Activated CD4-positive, alpha-beta T cell treated with anti-CD3 and anti-CD28 coated beads, Interleukin-2, Interleukin-6, amounts not matched to agents 100 ng/mL and 50 ng/mL, durations not matched to agents 16 hours and 8 hours (primary cell): ENCODE results near the gene E2F6.

Source experiments
- DNase-seq: peaks from one replicate; pipeline ENCODE4 v3.0.0-alpha.2; 2020

Gene E2F6

DNA sequence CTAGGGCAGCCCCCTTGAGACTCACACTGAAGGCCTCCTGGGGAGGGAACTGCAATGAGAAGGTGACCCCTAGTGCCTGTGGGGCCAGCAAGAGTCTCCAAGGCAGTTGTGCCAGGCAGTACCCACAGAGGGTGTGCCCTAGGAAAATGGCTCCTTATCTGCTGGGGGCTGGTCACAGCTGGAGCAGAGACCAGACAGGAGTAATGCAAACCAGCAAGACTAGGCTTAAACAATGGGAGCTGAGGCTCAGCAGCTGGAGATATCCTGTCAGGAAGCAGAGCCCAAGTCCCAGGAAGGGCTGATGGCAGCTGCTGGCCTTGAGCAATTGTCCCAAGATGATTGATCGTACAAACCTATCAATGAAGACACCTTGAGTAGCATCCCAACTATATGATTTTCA is 26.8 kb upstream of the E2F6 start:
- no peak for DNase-seq

DNA sequence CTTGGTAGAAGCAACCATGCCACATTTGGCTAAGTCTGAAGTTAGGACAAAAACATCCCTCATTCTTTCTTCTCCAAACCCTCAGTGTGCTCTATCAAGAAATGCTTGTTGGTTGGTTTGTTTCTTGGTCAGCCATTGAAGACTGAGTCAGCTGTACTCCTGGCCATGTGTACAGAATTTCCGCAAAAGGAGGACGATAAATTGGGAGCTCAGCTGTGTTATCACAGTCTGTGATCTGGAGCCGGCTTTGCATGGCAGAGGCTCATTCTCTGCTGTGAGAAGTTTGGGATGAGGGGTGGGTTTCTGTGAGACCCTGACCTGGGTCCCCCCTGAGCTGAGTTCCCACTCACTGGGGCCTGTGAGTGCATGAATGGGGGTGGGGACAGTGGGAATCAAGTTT is 26.3 kb upstream of the E2F6 start:
- no peak for DNase-seq

DNA sequence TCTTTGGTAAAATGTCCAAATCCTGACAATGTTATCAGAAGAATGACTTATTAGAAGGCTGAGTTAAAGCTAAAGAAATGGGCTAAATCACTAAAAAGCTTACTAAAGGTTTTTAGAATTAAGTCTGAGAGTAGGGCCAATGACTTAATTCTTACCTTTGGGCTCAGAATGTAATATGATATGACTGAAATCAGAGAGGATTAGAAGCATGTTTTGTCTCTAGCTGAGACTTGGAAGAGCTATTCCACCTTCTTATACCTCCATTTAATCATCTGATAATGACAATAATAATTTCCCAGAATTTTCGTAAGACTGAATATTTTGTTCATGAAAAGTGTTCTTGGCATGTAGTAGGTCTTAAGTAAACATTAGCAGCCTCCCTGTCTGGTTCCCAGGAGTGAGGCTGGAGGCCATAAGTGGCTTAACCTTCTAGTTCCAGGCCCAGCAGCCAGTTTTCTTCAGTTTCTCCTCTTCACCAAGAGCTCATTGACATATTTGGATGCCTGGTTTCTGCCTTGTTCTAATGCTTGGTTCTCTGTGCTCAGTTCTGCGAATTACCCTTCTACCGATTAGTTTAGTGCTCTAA is 25.5 kb upstream of the E2F6 start:
- DNase-seq, result no peak

DNA sequence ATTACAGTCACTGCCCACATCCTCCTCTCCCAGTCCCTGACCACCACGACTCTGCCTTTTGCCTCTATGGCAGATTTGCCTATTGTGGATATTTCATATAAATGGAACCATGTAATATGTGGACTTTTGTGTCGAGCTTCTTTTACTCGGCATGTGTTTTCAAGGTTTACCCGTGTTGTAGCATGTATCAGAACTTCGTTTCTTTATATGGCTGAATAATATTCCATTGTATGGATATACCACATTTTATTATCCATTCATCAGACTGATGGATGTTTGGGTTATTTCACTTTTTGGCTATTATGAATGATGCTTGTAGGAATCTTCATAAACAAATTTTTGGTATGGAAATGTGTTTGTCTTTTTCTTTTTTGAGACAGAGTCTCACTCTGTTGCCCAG is 24.2 kb upstream of the E2F6 start:
- DNase-seq, result no peak

DNA sequence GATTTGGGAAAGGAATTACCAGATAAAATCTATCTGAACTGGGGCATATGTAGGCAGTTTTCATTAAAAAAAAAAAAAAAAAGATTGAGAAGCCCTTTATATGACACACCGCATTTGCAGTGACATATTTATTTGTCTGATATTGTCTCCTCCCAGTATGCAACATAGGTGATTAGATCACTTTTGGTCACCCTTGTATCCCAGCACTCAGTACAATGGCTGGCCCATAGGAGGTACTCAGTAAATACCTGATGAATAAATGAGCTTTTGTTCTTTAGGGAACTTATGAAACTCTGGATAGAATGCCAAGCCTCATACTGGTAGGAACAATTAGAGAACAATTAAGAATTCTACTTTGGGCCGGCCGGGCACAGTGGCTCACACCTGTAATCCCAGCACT is 22.8 kb upstream of the E2F6 start:
- DNase-seq, result no peak

DNA sequence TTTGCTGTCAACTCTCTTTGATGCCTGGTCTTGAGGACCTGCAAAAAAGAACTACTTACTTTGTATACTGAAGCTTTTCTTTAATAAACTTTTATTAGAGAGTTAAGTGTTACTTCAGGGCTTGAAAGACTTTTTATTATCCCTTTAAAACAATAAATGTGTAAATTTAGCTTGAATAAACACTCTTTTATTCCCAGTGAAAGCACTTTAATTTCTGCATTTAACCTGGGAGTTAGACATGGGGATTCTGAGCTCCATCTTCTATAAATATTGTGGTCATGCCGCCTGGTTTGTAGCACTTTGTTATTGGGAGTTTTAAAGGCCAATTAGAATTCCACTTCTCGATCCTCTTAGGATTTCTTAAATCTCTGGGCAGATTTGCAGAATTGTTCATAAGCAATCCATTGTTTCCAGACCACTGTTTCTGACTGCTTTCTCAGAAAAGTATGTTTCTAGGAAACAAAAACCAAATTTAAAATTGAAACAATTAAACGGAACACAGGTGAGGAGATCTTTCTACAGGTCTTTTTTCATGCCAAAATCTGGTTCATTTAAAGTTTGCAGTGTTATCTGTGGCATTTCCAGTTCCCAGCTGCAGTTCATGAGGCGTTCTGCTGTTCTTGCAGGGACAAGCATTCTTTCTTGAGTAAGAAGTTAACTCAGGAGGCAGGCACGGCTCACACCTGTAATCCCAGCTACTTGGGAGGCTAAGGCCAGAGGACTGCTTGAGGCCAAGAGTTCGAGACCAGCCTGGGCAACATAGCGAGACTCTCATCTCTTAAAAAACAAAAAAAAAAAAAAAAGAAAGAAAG is 18.1 kb upstream of the E2F6 start:
- DNase-seq, result no peak

DNA sequence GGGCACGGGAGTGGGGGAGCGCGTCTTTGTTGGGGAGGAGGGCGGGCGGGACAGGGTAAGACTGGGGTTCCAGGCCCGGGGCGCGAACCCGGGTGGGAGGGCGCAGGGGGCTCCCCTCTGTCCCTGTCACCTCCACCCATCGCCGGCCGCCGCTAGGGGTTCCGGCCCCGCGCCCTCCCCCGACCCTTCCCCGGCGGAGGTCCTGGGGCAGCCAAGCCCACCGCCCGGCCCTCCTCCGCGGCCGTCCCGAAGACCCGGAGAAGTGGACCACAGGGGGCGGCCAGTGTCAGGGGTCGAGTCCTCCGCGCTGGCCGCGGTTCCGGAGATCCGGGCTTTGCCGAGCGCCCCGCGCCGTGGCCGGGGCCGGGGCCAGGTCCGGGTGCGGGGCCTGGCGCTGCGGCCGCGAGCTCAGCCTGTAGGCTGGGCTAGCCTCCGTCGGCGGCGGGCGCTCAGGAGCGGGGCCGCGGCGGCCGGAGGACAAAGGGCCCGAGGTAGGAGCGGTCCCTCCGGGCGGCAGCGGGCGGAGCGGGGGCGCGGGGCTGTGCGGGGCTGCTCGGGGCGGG is 16.6 kb upstream of the E2F6 start:
- DNase-seq, result no peak

DNA sequence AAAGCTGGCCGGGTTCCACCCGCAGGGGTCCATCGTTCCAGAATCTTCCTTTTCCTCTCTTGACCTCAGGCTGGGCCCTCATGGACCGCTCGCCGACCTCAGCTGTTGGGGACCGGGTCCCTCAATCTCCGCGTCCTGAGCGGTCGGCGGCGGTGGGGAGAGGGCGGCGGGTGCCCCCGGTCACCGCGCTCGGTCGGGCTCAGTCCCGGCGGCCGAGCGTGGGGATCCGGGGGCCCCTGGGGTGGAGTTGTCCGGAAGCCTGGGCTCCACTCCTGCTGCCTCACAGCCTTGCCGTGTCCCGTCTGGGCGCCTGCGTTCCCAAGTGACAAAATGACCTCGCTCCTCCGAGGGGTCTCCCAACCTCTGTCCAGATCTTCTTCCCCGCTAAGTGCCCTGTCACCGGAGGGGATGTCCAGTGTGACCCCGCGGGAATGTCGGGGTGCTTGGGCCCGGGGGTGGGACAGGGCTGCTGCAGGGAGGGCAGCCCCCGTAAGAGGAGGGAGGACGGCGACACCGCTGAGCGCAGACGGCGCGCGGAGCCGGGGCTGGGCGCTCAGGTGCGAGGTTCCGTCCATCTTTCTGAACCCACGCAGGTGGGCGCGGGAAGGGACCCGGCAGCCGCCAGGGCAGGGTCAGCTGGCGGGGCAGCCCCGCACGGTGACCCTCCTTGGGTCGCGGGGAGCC is 16.0 kb upstream of the E2F6 start:
- DNase-seq, result no peak

DNA sequence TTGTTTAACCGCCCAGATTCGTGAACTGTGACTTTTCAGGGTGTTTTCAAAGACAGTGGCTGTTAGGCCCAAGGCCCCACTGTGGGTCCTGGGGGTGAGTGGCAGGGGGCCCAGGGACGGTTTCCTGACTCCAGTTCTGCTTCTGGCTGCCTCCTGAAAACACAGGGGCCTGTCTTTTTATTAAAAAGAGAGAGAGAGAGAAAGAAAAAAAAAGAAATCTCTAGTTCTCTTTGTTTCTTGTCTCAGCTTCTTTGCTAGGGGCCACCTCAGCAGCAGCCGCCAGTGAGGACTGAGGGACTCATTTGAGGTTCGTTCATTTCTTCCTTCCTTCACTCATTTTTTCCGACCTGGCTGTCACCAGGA is 15.4 kb upstream of the E2F6 start:
- DNase-seq, result no peak

DNA sequence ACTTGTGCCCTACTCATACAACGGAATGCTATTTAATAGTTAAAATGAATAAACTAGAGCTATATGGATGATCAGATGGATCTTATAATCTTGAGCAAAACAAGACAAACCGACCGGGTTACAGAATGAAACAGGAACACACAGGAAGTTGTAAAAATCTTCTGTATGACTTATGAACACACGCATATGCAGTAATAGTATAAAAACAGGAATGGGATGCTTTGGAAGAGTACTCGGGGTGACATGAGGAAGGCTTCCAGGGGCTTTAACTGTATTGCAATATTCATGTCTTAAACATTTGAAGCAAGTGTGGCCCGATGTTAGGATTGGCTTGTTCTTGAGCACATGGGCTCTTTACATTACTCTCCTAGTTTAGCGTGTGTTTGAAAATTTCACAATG is 14.9 kb upstream of the E2F6 start:
- no peak for DNase-seq

DNA sequence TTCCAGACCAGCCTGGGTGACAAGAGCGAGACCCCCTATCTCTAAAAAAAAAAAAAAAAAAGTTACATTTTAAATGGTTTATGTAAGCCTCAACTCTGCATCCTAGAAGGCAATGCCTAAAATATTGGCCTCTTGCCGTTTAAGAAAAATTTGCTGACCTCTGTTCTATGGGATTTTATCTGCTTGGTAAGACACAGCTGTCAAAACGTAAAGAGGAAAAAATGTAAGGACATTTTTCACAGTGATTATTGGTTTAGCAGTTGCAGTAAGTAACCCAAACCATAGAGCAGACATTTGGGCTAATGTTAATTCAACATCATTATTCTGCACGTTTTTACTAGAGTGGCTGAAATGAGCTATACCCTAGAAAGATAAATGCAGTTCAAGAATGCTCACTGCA is 14.4 kb upstream of the E2F6 start:
- DNase-seq, result no peak

DNA sequence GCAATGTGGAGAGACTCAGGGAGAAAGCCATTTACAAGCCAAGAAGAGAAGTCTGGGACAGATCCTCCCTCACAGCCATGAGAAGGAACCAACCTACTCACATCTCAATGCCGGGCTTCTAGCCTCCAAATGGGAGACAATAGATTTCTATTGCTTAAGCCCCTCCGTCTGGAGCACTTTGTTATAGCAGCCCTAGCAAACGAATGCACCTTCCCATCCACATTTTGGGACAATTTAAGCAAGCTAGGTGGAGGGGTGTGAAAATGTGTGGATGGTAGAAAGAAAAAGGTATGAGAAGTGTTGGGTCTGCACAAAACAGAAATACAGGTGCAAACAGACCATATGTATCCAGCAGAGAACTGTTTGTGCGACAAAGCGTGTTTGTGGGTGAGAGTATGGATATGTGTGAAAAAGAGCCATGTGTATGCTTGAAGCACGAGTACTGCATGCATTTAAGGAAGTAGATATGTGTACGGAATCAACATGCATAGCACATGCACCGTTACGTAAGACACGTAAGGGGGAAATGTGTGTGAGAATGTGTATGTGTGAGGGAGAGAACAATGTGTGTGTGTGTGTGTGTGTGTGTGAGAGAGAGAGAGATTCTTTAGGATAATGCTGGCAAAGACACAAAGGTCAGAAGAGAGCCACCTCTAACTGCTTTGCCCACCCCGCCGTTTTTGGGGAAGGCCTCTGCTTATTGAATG is 13.1 kb upstream of the E2F6 start:
- DNase-seq, result no peak

DNA sequence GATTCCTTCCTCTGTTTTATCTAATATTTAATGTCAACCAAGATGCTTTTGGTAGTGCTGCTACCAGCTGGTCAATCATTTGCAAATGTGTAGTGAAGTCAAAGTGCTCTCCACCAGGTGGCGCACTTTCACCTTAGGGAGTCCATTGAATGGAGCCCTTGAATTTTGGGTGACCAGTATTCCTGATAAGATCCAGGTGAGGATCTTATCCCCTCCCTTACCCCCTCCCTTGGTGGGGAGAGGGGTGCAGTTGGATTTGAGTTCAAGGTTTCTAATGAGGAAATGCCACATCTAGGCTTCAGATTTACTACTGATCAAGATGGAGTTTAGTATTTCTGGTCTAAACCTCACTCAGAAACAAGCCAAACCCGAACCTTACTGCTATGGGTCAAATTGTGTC is 12.0 kb upstream of the E2F6 start:
- peak; percentile 84 for DNase-seq

DNA sequence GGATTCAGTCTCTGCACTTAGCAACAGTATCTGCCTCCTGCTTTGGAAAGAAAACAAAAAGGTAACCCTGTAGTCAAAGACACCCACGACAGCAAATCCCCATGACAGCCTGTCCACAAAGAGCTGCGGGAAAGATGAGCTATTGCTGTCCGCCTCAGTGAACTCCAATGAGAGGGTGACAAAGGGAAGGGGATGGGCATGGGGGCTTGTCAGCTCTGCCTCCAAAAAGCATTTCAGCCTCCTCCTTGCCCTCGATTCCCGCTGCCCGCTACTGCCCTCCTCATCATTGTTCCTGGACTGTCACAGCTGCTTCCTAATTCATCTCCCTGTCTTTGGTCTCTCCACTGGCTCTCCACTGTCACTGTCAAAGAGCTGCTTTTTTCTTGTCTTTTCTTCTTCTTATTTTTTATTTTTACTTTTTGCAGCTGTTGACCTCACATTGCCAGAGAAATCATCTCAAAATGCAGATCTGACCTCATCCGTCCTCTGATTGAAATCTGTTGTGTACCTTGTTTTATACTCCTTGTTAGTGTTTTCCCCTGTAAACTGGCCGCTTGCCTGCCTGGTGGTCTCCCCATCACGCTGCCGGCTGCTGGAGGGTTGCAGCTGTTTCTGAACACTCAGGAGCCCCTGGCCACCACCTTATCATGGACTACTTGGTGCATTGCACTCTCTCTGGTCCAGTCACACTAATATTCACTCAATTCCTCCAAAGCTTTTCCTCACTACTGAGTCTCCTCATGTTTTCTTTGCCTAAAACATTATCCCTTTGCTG is 7.9 kb upstream of the E2F6 start:
- no peak for DNase-seq

DNA sequence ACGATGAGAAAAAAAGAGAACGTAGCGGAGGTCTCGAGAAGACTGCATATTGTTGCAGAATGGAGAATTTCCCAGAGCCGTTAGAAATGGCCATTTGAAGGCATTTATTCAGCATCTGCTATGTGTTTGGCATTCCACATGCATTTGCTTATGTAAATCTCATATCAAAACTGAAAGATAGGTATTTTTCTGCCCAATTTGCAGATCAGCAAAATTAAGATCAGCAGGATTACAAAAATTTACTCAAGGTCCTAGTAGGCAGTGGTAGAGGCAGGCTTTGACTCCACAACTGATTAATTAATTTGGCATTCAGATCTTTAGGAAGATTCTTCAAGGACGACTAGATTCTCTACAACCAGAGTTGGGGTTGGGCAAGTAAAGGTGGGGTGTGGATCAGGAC is 1.8 kb upstream of the E2F6 start:
- DNase-seq, result no peak

DNA sequence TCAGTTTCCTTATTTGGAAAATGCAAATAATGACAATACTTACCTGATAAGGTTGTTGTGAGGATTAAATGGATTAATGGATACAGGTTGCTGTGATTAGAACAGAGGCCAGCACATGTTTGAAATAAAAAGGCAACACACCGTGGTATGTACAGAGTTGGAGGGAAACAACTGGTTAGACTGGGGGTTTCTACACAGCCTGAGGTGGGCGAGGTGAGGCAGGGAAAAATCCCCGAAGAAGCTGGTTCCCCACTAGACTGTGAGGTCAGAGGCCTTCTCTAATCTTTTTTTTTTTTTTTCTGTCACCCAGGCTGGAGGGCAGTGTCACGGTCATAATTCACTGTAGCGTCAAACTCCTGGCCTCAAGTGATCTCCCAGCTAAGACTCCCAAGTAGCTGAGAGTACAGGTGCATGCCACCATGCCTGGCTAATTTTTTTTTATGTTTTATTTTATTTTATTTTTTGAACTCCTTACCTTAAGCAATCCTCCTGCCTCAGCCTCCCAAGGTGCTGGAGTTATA is 1.2 kb upstream of the E2F6 start:
- no peak for DNase-seq

DNA sequence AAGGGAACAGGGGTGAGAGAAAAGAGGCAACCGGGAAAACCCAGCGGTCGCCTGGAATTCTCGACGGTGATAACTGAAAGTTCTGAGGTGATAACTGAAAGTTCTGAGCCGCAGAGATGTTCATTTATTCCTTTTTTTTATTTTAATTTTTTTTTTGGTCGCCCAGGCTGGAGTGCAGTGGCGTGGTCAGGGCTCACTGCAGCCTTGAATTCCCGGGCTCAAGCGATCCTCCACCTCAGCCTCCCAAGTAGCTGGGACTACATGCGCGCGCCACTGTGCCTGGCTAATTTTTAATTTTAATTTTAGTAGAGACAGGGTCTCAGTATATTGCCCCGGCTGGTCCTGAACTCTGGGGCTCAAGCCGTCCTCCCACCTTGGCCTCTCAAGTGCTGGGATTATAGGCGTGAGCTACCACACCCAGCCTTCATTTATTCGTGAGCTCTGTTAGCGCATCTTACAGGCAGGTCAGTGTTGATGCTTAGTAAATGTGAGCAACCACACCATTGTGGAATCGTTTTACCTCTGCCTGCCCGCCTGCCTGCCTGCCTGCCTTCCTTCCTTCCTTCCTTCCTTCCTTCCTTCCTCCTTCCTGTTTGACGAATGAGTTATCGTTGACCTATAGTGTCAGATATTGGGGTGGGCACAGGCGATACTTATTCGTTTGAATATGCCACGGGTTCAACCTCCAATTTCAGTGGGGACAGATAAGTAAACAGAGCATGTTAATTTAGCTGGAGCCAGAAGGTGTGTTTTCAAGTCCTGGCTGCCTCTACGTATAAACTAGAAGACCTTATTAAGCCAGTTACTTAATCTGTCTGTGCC is 557 bp upstream of the E2F6 start:
- DNase-seq, result peak; percentile 27

DNA sequence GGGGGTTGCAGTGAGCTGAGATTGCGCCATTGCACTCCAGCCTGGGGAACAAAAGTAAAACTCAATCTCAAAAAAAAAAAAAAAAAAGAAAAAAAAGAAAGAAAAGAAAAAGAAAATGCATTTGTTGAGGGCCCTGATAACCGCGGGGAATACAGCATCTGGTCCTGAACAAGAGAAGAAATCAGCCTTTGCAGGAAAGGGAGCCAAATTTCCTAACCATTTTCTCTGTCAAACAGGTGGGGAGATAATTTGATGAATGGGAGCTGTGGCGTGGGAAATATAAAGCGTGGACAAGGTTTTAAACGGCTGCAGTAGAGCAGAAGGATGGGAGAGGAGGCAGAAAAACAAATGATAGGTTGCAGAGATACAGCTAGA is 864 bp downstream of the E2F6 start:
- DNase-seq, result no peak

DNA sequence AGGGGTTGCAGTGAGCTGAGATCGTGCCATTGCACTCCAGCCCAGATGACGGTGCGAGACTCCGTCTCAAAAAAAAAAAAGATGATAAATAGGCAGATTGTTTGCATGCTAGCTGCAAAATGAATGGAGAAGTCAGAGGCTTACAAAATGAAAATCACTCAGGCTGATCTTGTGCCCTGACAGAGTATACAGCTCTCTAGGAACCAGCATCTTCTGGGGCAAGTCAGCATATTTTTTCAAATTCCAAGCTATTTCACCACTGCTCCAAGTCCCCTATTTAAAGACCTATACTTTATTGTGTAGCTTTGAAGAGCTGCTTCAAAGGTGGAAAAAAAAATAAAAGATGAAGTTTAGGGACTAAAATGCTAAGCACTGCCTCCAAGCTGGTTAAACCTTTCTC is 6.1 kb downstream of the E2F6 start:
- DNase-seq, result no peak

DNA sequence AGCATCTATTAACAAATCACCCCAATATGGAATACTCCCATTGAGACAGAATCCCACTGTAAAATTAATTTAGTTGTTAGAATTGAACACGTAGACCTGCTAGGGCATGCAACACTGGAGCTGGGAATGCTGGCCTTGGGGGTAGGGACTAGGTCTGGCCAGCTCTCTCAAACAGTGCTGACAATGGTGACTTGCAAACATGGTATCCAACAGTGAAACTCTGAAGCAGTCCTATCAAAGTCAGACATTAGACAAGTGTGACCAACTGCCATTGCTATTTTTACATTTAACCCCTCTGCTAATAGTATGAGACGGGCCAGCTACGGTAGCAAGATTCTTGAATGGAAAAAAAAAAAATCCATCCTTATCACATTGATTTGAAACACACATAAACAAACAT is 7.2 kb downstream of the E2F6 start:
- DNase-seq, result no peak

DNA sequence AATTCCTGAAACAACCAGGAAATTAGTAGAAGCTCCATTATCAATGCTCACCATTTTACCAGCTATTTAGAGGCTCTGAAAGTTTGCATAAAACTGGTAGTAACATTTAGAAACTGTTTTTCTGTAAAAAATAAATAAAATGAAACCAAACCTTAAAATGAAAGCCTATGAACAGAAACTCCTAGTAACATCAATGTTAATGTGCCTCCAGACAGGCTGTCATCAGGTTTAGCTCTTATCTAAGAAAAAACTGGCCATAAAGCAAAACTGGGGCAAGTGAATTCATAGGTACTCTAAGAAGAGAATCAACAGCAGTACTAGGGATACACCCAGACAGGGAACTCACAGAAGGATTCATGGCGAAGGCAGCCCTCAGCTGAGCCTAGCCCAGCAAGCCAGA is 8.0 kb downstream of the E2F6 start:
- DNase-seq, result no peak

DNA sequence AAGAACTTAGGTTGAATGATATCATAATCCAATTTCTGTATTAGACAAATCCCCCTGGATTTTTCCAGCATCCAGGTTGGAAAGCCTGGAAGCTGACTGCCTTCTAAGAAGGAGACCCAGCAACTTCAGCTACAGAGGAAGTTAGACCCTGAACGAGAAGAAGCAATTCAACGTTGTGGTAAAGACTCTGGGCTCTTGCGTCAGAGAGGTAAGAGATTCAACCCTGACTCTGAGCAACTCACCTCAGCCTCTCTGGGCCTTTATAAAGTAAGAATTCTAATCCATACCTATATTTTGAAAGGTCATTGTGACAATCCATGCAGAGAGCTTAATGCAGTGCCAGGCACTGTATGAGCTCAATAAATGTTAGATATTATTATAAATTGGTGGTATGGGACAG is 9.7 kb downstream of the E2F6 start:
- no peak for DNase-seq
